Endothelial cell (in vitro differentiated cells): ENCODE measurements around the gene BTBD1. TPM values are rescaled to one million over a fixed set of nuclear protein-coding genes. Genes with fewer than 3 reads are reported as not detected.

Experiments used
- DNase-seq: peaks from one replicate; pipeline ENCODE4 v3.0.0; 2021; ENCODE audit warnings: low spot score
- H3K27ac Mint-ChIP-seq: one replicate; pipeline ENCODE4 v1.8.0; 2021; ENCODE audit warnings: mixed read lengths, inconsistent platforms; ENCODE audit not compliant: unreplicated experiment
- H3K27me3 Mint-ChIP-seq: one replicate; pipeline ENCODE4 v1.8.0; 2021; ENCODE audit warnings: mild to moderate bottlenecking, moderate library complexity, mixed read lengths, inconsistent platforms; ENCODE audit not compliant: unreplicated experiment
- H3K36me3 Mint-ChIP-seq: one replicate; pipeline ENCODE4 v1.8.0; 2021; ENCODE audit warnings: mild to moderate bottlenecking, low read depth, mixed read lengths, inconsistent platforms; ENCODE audit not compliant: unreplicated experiment
- H3K4me1 Mint-ChIP-seq: one replicate; pipeline ENCODE4 v1.8.0; 2021; ENCODE audit warnings: mild to moderate bottlenecking, mixed read lengths, inconsistent platforms; ENCODE audit not compliant: unreplicated experiment
- H3K4me3 Mint-ChIP-seq: one replicate; pipeline ENCODE4 v1.8.0; 2021; ENCODE audit warnings: mild to moderate bottlenecking, mixed read lengths, inconsistent platforms; ENCODE audit not compliant: unreplicated experiment
- H3K9me3 Mint-ChIP-seq: one replicate; pipeline ENCODE4 v1.8.0; 2021; ENCODE audit warnings: mixed read lengths, inconsistent platforms; ENCODE audit not compliant: unreplicated experiment
- CTCF ChIP-seq: fragments of 200-600 bp; sonication (generic); IDR thresholded peaks from one replicate; pipeline ENCODE4 v1.5.0; 2021; ENCODE audit warnings: antibody characterized with exemption; ENCODE audit not compliant: unreplicated experiment
- total RNA-seq: library from RNA; stranded (reverse); fragmentation: NEBNext Ultra II Directional; extraction: Animal tissue kit (Norgen Biotek cat#: 25700); gene quantifications from one replicate; pipeline ENCODE4 v1.2.1, GENCODE V29; 2021; ENCODE audit not compliant: unreplicated experiment

BTBD1 gene
- total RNA-seq, 1 donor from 2014 or later: 47.2 TPM

- Mint-ChIP-seq H3K36me3 (peaks cover 22% of the 10 kb centered on the region), H3K9me3 (no peaks in the 10 kb centered on the region), H3K27ac (no peak overlapping the region), H3K4me1 (no peaks in the 10 kb centered on the region), H3K27me3 (no peaks in the 10 kb centered on the region), H3K4me3 (no peak overlapping the region)
- DNase-seq: no peak
- no peak for TF ChIP-seq CTCF
Measured at GRCh38 chr15:83030021-83030420, 37.0 kb downstream of the BTBD1 start.

DNA sequence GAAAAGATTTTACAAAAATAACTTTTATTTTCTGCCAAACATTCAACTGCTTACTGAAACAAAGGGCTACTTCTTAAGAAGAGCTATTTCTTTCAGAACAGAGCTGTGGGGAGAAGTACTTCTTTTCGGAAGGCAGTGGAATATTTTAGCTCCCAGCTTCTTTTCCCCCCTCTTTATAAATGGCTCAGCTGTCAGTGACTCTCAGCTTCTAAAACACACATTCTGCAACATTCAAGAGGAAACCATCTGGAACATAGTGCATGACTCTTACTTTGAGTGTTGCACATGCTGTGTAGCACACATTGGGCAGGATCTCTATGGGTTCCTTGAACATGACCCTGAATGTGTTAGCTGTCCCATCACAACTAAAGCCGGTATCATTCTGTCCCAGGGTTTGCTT lies 48.6 kb downstream of the BTBD1 start:
- Mint-ChIP-seq H3K27ac (no peak overlapping the region), H3K27me3 (no peaks in the 10 kb centered on the region), H3K9me3 (no peaks in the 10 kb centered on the region), H3K4me3 (no peak overlapping the region), H3K36me3 (no peaks in the 10 kb centered on the region), H3K4me1 (peaks cover 10% of the 10 kb centered on the region)
- DNase-seq: no peak
- TF ChIP-seq CTCF: no peak

- Mint-ChIP-seq H3K9me3 (no peaks in the 10 kb centered on the region), H3K4me3 (no peak overlapping the region), H3K27me3 (peaks cover 6% of the 10 kb centered on the region), H3K36me3 (no peaks in the 10 kb centered on the region), H3K27ac (no peak overlapping the region), H3K4me1 (peaks cover 21% of the 10 kb centered on the region)
- no peak for DNase-seq
- TF ChIP-seq CTCF: no peak
Measured at GRCh38 chr15:83016906-83017305, 50.1 kb downstream of the BTBD1 start.

DNA sequence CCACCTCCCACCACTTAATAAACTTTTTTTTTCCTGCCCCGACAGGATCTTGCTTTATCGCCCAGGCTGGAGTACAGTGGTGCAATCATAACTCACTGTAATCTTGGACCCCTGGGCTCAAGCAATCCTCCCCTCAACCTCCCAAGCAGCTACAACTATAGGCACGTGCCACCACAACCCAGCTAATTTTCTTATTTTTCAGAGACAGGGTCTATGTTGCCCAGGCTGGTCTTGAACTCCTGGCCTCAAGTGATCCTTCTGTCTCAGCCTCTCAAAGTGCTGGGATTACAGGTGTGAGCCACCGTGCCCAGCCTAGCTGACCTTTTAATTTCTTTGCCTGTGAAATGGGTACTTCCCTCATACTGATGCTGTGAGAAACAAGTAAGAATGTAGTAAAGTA lies 51.7 kb downstream of the BTBD1 start:
- Mint-ChIP-seq H3K4me3 (no peak overlapping the region), H3K4me1 (peaks cover 31% of the 10 kb centered on the region), H3K27ac (no peak overlapping the region), H3K36me3 (peaks cover 6% of the 10 kb centered on the region), H3K27me3 (peaks cover 8% of the 10 kb centered on the region), H3K9me3 (no peaks in the 10 kb centered on the region)
- DNase-seq: no peak
- no peak for TF ChIP-seq CTCF

GRCh38 chr15:83014205-83014653 lies 52.8 kb downstream of the BTBD1 start:
- peaks cover 32% of the 10 kb centered on the region for H3K4me1 Mint-ChIP-seq
- H3K36me3 Mint-ChIP-seq: peaks cover 6% of the 10 kb centered on the region
- no peaks in the 10 kb centered on the region for H3K9me3 Mint-ChIP-seq
- no peak overlapping the region for H3K27ac Mint-ChIP-seq
- H3K4me3 Mint-ChIP-seq: no peak overlapping the region
- no peak for DNase-seq
- H3K27me3 Mint-ChIP-seq: peaks cover 8% of the 10 kb centered on the region
- TF ChIP-seq CTCF: no peak
